GM10847 (cell line): ENCODE data around the gene YWHAQ.

Experiments used
- POLR2A ChIP-seq: IDR thresholded peaks from 2 replicates; pipeline ENCODE4 v1.6.1; 2011; ENCODE audit not compliant: insufficient read length; ENCODE audit errors: extremely low read depth

Gene YWHAQ

GRCh38 chr2:9630736-9631552 lies at the start of gene YWHAQ:
TSS of gene YWHAQ (minus strand) at chr2:9630997. CDS start at chr2:9630452, 545 bp downstream.
- peak; percentile 78 for TF ChIP-seq POLR2A

GRCh38 chr2:9680082-9680481 lies 49.3 kb upstream of the YWHAQ start:
- no peak for TF ChIP-seq POLR2A

DNA sequence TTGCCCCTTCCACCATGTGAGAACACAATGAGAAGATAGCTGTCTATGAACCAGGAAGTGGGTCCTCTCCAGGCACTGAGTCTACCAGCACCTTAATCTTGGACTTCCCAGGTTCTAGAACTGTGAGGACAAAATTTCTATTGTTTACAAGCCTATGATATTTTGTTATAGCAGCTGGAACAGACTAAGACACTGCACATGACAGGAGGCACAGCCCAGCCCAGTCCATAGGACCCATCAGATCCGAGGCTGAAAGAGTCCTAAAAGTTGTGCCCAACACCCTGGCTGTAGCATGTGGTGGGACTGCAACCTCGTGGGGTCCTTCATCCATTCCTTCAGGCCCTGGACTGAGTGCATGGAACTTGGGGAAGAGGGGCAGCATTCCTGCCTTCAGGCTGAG lies 48.4 kb upstream of the YWHAQ start:
- TF ChIP-seq POLR2A: no peak

DNA sequence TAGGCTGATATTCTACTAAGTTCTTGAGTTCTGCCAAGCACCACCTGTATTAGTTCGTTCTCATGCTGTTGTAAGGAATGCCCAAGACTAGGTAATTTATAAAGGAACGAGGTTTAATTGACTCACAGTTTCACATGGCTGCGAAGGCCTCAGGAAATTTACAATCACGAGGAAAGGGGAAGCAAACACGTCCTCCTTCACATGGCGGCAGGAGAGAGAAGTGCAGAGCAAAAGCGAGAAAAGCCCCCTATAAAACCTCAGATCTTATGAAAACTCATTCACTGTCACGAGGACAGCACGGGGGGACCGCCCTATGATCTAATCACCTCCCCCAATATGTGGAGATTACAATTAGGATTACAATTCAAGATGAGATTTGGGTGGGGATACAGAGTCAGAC lies 47.7 kb upstream of the YWHAQ start:
- no peak for TF ChIP-seq POLR2A

- no peak for TF ChIP-seq POLR2A
Observed at GRCh38 chr2:9675415-9676351, 44.9 kb upstream of the YWHAQ start.

- no peak for TF ChIP-seq POLR2A
Observed at GRCh38 chr2:9674891-9675414, 44.2 kb upstream of the YWHAQ start.

DNA sequence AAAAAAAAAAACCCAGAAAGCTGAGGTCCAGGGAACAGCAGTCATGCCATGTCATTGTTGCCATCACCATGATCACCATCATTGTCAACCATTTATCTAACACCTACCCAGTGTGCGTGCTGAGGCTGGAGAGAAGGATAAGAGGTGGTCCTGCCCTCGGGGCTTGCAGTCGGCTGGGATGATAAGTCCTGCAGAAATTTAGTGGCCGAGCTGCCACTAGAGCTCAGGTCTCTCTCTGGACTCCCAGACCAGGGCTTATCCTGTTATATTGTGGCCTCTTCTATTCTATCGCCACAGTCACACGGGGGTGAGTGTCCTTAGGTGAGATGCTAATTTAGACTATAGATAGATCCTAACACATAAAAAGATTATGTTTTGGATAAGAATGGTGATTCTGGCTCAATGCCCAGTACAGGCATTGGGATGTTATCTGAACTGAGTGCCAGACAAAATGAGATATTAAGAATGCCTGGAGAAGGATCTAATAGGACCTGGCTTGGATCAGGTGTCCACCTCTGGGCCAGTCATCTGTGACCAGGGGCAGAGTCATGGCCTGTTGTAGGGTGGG lies 43.2 kb upstream of the YWHAQ start:
- no peak for TF ChIP-seq POLR2A

DNA sequence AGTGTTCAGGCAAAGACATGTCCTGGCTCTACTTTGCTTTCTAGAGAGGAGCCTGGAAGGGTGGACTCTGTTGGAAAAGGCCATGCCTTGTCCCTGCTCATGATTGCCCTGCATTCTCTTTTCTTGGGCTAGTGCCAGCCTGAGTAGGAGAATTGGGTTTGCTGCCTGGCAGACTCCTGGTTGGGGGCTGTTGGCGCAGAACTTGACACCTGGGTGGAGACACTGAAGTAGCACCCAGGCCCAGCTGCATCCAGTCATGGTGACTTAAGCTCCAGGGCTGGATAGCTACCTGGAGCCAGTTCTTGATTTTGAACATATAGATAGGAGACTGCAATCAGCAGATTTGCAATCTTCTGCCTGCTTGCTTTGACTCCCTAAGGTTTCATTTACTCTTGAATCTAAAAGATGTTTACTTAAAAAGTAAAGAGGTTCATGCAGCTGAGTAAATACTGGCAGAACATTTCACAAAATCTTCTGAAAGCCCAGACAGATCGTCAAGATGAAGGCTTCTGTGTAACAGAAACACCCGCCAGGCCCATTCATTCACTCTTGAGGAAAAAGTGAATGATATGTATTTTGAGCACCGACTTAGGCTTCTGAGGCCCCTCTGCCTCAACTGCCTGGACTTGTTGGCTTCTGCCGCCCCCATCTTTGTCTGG lies 38.0 kb upstream of the YWHAQ start:
- TF ChIP-seq POLR2A: no peak

- TF ChIP-seq POLR2A: no peak
Observed at GRCh38 chr2:9667826-9668225, 37.0 kb upstream of the YWHAQ start.

DNA sequence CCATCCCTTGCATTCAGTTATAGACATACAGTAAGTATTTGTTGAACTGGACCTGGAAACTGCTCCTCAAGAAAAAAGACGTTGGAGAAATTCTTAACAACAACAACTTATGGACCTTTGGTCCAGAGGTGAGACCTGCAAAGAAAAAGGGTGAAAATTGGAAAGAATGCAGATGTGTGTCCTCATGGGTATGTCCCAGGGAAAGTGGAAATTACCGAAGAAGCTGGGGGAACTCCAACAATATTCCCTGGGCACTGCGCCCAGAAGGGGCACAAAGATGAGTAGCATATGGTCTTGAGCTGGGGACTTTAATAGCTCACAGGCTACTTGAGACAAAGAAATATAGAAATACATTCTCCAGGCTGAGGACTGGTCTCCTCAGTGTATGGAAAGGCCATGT lies 35.5 kb upstream of the YWHAQ start:
- TF ChIP-seq POLR2A: no peak

- no peak for TF ChIP-seq POLR2A
Observed at GRCh38 chr2:9665898-9666297, 35.1 kb upstream of the YWHAQ start.

DNA sequence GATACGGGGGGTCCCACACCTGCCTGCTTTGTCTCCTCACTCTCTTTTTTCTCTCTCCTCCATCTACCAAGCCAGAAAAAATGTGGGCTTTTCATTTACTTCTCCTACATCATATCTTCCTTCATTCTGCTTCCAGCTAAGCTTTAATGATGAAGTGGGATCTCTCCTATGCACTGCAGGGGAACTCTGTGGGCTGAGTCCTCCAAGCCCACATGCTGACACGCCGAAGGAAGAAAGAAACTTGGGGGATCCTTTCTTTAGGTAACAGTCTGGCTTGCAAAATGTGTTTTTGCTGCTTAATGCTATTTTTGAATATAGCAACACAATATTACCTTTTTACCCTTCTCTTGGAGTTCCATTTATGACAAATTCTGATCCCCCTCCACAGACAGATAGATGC lies 33.6 kb upstream of the YWHAQ start:
- TF ChIP-seq POLR2A: no peak

- TF ChIP-seq POLR2A: no peak
Observed at GRCh38 chr2:9663008-9663879, 32.4 kb upstream of the YWHAQ start.

GRCh38 chr2:9661261-9661660 lies 30.5 kb upstream of the YWHAQ start:
- TF ChIP-seq POLR2A: no peak
